GM20000 (cell line): ENCODE measurements around the gene NAE1.

Source experiments
- DNase-seq: peaks from one replicate; pipeline ENCODE4 v3.0.0; 2012; ENCODE audit warnings: low spot score
- TF ChIP-seq, protein P1 (sequence below): IDR thresholded peaks from 2 replicates; pipeline ENCODE4 v1.5.1; 2012; ENCODE audit warnings: mild to moderate bottlenecking, control low read depth; ENCODE audit errors: extremely low read depth, missing control alignments

NAE1 gene

GRCh38 chr16:66844342-66845079, 13.7 kb upstream of the NAE1 start, which contains the start of gene CA7:
CA7 (plus strand) TSS chr16:66844414; CDS start chr16:66844488, 74 bp downstream.
- TF ChIP-seq, protein P1, sequence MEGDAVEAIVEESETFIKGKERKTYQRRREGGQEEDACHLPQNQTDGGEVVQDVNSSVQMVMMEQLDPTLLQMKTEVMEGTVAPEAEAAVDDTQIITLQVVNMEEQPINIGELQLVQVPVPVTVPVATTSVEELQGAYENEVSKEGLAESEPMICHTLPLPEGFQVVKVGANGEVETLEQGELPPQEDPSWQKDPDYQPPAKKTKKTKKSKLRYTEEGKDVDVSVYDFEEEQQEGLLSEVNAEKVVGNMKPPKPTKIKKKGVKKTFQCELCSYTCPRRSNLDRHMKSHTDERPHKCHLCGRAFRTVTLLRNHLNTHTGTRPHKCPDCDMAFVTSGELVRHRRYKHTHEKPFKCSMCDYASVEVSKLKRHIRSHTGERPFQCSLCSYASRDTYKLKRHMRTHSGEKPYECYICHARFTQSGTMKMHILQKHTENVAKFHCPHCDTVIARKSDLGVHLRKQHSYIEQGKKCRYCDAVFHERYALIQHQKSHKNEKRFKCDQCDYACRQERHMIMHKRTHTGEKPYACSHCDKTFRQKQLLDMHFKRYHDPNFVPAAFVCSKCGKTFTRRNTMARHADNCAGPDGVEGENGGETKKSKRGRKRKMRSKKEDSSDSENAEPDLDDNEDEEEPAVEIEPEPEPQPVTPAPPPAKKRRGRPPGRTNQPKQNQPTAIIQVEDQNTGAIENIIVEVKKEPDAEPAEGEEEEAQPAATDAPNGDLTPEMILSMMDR, result no peak
- DNase-seq, result no peak

- TF ChIP-seq, protein P1, result no peak
- DNase-seq, result no peak
These were observed 13.2 kb upstream of the NAE1 start for GRCh38 chr16:66844009-66844341.

DNA sequence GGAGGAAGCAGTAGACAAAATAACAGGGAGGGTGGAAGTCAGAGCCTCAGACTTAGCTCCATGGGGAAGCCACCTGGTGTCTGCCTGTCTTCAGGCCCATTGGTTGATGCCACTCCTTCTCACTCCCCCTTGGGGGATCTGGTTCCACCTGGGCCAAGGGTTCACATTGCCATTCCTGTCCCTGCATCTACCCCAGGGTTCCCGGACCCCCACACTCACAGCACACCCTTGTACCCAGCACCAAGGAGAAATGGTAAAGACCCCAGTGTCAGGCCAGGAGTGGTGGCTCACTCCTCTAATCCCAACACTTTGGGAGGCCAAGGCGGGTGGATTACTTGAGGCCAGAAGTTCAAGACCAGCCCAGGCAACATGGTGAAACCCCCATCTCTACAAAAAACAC, 12.4 kb upstream of the NAE1 start:
- no peak for DNase-seq
- TF ChIP-seq, protein P1, result no peak

- TF ChIP-seq, protein P1, result no peak
- DNase-seq, result peak; percentile 35
These were observed 12.0 kb upstream of the NAE1 start for GRCh38 chr16:66842765-66843164.

DNA sequence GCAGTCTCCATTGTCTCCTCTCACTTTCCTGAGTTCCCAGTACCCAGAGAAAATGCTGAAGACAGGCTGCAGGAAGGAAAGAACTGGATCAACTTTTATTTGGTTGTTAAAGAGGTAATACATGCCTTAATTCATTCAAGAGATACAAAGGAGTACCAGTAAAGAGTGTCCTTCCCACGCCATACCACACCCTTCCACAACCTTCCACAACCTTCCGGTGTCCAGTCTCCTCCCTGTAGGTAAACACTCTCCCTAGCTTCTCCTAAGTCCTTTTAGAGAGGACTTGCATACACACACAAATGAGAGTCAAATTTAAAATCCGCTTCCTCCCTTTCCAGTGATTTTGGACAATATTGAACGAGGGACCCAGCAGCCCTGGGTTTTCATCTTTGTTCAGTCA, 10.6 kb upstream of the NAE1 start:
- no peak for DNase-seq
- TF ChIP-seq, protein P1, result no peak

DNA sequence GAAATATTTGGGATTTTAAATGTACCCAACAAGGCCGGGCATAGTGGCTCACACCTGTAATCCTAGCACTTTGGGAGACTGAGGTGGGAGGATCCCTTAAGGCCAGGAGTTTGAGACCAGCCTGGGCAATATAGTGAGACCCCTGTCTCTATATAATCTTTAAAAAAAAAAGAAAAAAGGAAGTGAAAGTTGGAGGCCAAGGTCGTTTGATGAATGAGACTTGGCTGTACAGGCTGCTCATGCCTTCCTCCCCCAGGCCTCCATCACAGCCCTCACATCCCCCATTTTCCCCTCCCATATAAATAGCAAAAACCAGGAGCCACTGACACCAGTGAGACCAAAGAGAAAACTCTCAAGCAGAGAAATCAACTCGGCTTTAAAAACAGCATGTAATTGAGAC, 10.1 kb upstream of the NAE1 start:
- TF ChIP-seq, protein P1, result no peak

GRCh38 chr16:66834746-66835145, 4.0 kb upstream of the NAE1 start:
- TF ChIP-seq, protein P1, result no peak
- DNase-seq, result no peak

More for the DNA sequence above, 10.1 kb upstream of the NAE1 start:
- no peak for DNase-seq
